Activated CD4-positive, alpha-beta T cell treated with anti-CD3 and anti-CD28 coated beads, Interleukin-2, Interleukin-6, amounts not matched to agents 100 ng/mL and 50 ng/mL, durations not matched to agents 16 hours and 8 hours (primary cell): ENCODE data around the gene NLRP10.
"Not testable (repeated sequence)": the region's sequence is repeated elsewhere in the genome, so short reads cannot be mapped to it uniquely, and the experiment has no call there.

Source experiments
- DNase-seq: peaks from one replicate; pipeline ENCODE4 v3.0.0-alpha.2; 2020

NLRP10 gene

GRCh38 chr11:7965386-7965785, at the start of gene NLRP10:
Gene NLRP10 (minus strand): TSS chr11:7965447. CDS start chr11:7963495, 1,952 bp downstream.
- DNase-seq = no peak

- DNase-seq = no peak
These were observed 48.6 kb upstream of the NLRP10 start for GRCh38 chr11:8013833-8014232.

- no peak for DNase-seq
These were observed 46.8 kb upstream of the NLRP10 start for GRCh38 chr11:8011981-8012444.

DNA sequence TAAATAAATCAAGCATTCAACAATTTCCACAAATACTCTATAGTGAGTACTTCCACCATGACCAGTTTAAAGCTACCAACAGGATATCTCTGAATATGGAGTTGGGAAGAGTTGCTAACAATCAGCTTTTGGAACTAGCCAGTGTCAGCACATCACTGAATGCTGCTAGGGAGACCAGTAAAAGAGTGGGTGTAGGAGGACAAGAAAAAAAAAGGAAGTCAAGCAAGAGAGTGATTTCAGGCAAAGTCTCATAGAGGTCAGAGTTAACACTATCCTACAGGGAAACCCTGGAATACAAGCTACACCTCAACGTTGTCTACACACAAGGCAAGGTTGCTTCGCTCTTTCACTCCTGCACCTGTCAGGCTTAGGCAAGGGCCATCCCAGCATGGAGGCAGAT, 46.1 kb upstream of the NLRP10 start:
- DNase-seq = no peak

DNA sequence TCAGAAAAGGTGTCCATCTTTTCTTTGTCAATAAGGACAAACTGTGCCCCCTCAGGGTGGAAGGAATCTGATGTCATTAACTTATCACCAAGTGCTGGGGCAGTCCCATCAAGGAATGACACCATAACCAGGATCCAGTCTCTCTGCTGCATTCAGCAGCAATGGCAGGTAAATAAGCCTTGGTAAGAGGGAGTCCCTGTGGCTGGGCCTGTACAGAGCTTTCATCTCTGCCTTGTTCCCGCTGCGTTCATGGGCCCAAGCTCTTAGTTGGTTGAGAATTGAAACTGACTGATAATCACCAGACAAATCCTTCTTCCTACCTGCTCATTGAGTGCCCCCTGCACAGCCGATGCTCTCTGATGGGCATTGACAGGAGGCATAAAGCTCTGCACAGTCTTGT, 44.6 kb upstream of the NLRP10 start:
- no peak for DNase-seq

GRCh38 chr11:8008212-8008611, 43.0 kb upstream of the NLRP10 start:
- DNase-seq = no peak

DNA sequence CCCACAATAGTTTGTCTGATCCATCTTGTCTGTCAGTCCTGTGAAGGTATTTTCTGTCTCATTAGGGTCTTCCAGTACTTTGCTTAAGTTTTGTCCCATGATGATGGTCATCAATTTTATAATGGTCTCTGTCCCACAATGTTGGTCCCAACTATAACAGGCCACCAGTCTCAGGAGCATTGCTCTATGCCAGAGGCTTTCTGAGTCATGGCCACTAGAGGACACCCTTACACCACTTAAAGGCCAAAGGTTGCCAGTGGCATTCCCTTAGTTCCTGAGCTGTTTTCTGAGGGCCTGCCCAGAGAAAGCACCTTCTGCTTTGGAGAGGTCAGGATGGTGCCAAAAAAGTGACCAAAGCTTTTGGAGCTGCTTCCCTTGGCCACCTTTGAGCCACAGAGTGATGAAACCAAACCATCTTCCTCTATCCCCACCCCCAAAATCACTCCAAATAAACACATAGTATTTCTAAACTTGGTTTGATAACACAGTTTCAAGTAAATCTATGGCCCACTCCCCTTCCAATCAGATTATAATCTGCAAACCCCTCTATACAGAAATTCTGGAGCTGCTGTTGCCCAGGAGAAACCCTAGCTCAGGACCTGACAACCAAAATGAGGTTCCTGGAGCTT, 41.2 kb upstream of the NLRP10 start:
- DNase-seq = peak; percentile 65

GRCh38 chr11:8005556-8005955, 40.3 kb upstream of the NLRP10 start:
- DNase-seq = no peak

DNA sequence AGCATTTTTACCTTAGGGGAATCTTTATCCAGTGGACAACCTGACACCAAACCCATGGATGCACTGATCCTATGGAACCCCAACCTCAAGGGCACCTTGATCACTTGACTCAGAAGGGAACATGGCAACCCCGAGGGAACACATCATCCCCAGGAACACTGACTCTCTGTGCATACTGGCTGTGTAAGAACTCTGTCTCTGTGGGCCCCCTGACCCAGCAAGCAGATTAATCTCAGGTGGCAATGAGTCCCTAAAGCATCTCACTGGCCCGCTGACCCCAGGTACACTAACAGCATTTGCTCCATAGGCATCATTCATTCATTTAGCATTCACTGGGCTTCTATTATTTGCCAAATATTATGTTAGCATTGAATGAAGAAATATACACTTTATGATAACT, 38.8 kb upstream of the NLRP10 start:
- DNase-seq = no peak

DNA sequence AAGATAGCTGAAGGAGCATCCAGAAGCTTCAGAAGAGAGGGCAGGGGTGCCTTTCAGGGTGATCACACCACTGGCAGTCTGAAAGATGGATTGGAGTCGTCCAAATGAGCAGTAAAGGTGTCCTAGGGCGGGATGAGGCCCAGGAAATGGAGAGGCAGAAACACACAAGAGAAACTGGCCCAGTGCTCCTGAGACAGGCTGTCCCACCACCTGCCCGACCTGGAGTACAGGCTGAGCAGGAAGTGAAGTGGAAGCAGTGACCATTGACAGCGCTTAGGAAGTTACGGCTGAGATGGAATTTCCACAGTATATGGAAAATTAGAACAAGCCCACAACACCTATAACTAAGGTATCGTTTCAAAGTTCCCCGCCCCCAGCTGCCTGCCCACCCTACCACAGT, 37.9 kb upstream of the NLRP10 start:
- no peak for DNase-seq

DNA sequence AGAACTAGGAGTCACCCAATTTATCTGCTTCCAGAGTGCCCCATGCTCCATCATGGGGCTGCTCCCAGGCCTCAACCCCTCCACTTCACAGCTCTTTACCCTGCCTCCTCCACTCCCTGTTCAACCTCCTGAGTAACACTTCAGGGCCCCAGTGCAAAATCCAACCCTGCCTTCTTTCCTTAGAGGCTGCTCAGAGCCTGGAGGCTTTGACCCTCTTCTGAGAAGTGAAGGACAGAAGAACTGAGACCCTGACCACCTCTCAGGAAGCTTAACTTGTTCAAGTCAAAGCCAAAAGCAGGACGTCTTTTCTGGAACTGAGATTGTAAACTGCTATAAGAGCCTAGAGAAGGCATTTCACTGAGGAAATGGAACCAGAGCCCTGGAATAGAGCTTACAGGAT, 37.4 kb upstream of the NLRP10 start:
- no peak for DNase-seq

DNA sequence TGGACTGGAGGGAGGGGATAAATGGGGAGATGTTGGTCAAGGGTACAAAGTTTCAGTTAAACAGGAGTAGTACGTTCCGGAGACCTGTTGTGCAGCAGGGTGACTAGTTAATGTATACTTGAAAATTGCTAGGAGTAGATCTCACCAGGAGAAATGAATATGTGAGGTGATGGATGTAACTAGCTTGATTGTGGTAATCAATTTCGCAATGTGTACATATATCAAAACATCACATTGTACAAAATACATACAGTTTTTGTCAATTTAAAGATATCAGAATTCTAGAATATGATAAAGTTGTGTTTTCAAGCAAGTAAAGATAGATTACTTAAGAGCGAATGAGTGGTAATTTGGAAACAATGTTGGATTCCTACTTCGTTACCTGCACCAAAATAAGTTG, 35.1 kb upstream of the NLRP10 start:
- no peak for DNase-seq

GRCh38 chr11:7999795-8000194, 34.5 kb upstream of the NLRP10 start:
- no peak for DNase-seq

DNA sequence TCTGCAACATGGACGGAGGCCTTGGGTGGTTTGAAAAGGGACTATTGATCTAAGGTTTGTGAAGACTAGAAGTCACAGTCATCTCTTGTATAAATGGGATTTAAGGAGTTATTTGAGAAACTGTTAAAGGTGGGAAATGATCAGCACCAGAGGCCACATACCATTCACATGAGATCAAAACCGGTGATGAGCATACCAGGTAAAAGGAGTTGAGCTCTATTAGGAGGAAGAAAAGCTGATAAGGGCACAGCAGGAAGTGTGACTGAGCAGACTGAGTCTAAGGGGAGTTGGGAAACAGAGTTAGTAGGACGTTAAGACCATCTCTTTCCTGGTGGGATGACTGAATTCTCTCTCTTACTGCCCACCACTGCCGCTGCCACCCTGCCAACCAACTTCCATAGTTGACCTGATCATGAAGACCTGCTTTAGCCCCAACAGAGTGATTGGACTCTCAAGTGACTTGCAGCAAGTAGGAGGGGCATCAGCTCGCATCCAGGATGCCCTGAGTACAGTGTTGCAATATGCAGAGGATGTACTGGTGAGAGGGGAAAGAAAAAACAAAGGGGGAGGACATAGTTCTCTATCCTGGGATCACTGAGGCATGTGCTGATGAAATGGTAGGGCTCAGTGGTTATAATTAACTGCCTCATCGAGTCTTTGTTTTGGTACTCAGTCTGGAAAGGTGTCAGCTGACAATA, 29.5 kb upstream of the NLRP10 start:
- DNase-seq = no peak

GRCh38 chr11:7987560-7987883, 22.3 kb upstream of the NLRP10 start:
- not testable (repeated sequence) for DNase-seq

DNA sequence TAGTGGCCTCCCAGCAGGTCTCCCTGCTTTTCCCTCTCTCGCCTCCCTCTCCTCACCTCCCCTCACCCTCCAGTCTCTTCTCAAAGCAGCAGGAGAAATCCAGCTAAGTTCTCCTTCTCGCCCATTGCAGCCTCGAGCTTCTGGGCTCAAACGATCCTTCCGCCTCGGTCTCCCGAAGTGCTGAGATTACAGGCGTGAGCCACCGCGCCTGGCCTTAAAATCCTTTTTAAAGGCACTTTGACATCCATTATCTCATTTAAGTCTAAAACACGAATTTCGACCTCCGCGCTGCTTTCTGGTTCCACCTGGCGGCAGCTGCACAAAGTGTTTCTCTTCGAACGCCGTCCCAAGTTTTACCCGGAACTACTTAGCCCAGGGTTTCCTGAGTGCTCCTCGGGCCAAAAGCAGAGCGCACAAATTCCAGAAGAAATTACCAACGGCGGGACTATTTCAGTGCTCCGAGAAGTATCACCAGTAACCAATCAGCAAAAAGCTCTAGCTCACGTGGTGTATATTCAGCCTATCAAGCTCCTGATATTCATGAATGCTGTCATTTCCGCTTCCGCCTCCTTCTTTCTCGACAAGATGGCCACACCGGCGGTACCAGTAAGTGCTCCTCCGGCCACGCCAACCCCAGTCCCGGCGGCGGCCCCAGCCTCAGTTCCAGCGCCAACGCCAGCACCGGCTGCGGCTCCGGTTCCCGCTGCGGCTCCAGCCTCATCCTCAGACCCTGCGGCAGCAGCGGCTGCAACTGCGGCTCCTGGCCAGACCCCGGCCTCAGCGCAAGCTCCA, 21.7 kb upstream of the NLRP10 start, which contains the start of gene EIF3F:
TSS of gene EIF3F (plus strand) at position 570 of the 792 bp plus-strand sequence. CDS start at position 586, 16 bp downstream.
- DNase-seq = peak; percentile 96

- DNase-seq = no peak
These were observed 18.8 kb upstream of the NLRP10 start for GRCh38 chr11:7983832-7984590.

GRCh38 chr11:7982582-7983119, 17.4 kb upstream of the NLRP10 start:
- DNase-seq = no peak

DNA sequence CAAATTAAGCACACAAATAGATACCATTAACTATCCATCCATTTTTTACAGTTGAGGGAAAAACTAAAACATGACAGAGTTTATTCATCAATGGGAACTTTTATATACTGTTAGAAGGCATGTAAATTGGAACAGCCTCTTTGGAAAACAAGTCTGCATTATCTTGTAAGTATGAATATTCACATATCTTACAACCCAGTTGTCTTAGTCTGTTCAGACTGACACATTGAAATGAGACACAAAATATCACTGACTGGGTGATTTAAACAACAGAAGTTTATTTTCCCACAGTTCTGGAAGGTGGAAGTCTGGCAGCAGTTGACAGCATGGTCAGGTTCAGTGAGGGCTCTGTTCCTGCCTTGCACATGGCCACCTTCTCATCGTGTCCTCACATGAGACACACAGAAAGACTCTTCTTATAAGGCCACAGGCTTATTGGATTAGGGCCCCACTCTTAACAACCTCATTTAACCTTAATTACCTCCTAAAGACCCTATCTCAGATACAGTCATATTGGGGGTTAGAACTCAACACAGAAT, 16.4 kb upstream of the NLRP10 start:
- DNase-seq = no peak

DNA sequence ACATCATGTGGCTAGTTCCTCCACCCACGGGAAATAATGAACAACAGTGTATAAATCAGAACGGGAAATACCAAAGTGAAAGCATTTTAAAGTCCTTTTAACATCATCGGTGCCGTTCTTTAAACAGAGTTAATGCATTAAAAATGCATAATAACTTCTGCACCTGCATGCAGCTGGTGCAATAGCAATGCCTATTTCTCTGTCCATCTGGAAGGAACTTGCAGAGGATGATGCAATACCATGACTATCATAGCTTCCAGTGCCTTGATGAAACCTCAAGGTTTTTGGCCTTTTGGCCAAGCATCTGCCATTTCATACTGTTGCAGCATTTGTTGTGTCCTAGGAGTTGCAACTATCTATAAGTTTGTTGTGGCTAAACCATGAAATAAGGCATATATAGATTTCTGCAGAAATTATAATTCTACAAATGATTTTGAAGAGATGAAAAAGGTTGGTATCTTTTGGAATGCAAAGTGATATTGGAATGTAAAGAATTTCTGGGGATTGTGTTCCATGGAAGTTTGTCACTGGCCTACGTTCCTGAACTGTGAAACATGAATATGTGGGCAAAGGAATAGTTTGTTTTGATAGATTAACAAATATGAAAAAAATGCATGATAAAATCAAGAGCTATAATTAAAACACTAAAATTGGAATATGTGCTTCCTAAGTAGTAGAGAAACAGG, 12.1 kb upstream of the NLRP10 start:
- no peak for DNase-seq

GRCh38 chr11:7974668-7975067, 9.4 kb upstream of the NLRP10 start:
- no peak for DNase-seq

DNA sequence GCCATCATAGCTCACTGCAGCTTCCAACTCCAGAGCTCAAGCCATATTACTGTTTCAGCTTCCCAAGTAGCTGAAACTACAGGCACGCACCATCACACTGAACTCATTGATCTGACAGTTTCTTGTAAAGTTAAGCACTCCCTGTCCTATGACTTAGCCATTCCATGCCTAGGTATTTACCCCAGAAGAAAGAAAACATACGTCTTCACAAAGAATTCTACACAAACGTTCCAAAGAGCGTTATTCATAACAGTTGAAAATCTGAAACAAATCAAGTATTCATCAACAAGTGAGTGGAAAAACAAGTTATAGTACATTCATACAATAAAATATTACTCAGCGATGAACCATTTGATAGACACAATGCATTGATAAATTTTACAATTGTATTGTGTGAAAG, 7.8 kb upstream of the NLRP10 start:
- DNase-seq = no peak
